G401 (cell line): ENCODE measurements around the gene RPP25L. TPM values are rescaled to one million over a fixed set of nuclear protein-coding genes. Genes with fewer than 3 reads are reported as not detected.

Experiments used
- DNase-seq: peaks from one replicate; pipeline ENCODE4 v3.0.0-alpha.2; 2015; ENCODE audit warnings: low spot score
- in situ Hi-C: cut with HindIII; loops from 2 replicates; pipeline ENCODE4 v1.10.0; 2016; ENCODE audit warnings: low sequenced_read_pairs, mixed read lengths
- total RNA-seq: library from RNA; depleted of rRNA; stranded (reverse); fragments of >200 nt; shearing (Covaris generic); gene quantifications from 2 replicates; pipeline ENCODE4 v1.2.3, GENCODE V29; 2014

The RPP25L gene
- total RNA-seq, 1 experiment from 2014 or later: 59.4 TPM

DNA sequence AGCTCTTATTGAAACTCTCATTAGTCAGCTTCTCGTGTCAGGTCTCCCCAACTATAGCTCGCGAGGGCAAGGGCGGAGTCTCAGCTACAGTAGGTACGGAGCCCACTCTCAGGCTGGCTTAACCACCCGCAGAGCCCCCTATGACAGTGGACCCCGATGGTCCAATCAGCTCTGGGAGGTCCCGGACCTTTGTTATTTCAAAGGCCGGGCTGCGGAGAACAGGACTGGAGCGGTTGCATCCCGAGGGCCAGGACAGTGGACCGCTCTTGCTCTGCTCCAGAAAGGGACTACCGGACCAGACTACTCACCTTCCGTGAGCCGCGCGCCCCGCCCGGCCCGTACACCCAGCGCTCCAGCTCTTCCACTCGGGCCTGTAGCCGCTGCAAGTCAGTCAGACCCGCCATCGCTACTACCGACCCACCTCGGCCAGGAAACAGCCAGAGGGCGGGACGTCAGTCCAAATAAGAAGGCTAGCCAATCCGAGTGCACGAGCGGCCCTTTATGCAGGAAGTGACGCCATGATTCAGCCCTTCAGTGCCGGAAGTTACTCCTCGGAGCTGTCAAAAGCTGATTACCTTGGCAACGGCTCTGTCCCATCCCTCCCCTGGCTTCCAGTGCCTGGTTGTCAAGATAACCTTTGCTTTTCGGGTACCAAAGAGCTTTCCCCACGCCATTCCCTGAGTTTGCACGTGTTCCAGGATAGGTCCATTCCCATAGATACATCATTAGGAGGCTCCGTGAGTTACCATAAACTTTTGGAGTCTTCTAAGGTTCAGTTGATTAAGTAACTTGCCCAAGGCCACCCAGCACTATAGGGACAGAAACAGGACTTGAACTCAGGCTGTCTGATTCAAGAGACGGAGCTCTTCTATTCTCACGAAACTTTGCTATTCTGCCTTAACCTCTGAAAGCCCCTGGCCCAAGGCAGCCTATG, 8.4 kb upstream of the RPP25L start, which contains the start of gene DCTN3:
TSS of gene DCTN3 (minus strand) at position 435 of the 934 bp plus-strand sequence. CDS start at position 404, 31 bp downstream.
- in situ Hi-C loops: no loop called here
- peak; percentile 99 for DNase-seq

DNA sequence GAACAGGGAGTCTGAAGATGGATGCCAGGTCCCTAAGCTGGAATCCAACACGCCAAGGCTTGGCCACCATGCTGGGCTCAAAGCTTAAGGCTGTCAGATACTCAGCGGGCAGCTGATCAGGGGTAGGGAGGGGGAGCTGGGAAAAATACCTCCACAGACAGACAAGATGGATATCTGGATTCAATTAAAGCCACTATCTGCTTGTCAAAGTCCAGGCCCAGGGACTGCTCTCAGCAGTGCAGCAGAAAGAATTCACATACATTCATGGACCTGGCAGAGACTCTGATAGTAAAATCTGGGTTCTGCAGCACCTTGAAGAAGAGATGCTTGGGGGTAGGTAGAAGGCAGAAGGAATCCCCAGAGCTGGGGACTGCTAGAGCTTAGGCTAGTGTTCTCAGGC, 3.2 kb upstream of the RPP25L start:
- no peak for DNase-seq
- in situ Hi-C loops: no loop called here

DNA sequence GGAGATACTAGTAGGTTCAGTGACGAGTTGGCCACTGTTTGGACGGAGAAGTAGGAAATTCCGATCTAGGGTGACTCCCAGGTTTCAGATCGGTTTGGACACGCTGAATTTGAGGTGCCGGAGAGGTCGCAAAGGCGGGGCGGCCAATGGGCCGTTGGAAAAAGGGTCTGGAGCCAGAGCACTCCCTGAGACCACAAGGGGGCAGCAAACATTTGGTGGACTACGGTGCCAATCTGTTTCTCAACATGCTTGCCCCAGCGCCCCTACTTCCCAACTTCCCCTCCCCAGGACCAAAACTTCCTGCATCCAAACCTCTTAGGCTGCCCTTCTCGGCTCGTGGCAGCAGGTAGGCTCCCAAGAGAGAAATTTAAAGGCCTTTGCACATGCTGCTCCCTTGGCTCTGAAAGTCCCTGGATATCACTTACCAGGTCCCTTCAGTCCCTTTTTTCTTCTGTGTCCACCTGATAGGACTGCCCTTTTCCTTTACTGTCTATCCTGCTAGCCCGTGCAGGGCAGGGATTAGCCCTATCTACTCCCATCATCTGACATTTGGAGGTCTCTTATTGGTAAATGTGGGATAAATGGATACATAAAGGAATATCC, 992 bp upstream of the RPP25L start:
- DNase-seq: peak; percentile 89
- in situ Hi-C loops: no loop called here

DNA sequence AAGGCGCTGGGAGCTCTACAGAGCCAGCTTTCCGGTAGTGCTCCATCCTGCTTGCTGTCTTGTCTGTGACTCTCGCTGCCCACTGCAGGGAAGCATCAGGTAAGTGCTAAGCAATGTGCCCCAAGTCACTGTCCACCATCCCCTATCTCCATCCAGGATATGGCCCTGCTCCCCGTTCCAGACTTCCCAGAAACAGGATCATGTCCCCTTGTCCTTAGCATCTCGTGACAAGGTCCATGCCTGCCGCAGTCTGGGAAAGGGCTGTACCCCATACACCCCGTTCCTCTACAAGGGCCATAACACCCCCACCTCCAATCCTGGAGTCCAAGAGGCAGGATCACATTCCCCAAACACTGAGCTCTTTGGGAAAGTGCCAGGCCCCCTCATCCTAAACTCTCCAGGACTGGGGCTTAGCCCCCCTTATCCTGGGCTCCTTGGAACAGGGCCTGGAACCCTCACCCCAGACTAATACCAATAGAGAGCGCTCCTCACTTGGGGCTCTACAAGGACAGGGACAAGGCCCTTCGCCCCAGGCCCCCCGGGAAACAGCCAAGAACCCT, 566 bp downstream of the RPP25L start:
- in situ Hi-C loops: no loop called here
- peak; percentile 74 for DNase-seq

DNA sequence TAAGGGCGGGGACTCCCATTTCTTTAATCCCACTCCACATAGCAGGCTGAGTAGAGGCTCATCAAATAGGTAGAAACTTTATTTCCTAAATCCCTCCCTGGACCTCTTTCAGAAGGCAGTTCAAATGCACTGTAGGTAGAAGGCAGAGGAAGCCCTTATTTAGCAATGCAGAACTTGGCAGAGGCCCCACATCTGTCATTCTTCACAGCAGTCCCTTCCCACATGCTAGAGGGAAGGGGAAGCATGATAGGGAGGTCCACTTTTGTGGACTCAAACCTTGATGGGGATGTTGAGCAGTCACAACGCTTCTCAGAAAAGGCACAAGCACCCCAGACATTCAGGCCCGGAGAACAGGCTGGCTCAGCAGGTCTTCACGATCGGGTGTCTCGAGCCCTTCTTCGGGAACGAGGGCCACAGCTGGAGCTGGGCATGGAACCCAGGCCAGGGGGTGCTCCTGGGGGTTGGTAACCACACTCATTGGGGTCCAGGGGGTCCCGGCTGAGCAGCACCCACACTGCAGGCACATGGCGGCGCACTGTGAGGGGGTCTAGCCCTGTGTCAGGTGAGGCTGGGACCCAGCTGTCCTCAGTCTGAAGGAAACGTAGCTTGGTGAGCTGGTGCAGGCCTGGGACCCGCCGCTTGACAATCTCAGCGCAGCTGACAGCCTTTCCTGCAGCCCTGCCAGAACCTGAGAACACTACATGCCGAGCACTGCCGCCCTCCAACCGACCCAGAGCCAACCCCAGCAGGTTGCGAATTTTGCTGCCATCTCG, 1.3 kb downstream of the RPP25L start:
- DNase-seq: peak; percentile 68
- in situ Hi-C loops: no loop called here

DNA sequence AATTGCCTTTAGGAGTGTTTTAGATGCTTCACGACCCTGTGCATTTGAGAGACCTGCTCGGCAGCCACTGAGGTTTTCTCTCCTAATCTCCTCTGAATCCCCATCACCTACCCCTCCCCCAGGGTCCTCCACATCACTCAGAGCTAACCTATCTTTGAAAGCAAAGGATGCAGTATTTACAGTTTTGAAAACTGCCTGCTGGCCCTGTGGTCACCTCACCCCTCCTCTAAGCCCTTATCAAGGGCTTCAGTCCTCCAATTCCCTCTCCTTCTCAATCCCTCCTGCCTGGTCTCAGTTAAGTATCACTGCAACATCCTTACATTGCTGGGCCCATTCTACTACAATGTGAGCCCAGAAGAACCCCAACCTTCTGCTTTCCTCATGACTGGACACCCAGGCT, 4.6 kb downstream of the RPP25L start:
- no peak for DNase-seq
- in situ Hi-C loops: no loop called here

DNA sequence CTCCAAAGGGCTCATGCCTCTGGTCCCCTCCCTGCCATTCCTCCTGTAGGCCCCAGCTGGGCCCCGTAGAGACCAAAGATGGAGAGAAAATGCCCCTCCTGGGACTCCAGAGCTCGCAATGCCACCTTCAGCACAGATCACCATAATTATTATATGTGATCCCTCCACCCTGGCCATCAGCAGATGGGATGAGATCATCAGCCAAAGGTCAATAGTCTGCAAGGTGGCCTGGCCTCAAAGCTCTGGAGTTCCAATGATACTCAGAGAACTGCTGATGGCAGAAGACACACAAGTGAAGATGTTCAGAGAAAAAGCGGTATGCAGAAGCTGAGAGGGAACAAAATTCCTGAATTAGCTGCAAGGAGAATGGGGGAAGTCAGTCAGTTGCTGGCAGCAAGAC, 5.0 kb downstream of the RPP25L start:
- in situ Hi-C loops: no loop called here
- no peak for DNase-seq

DNA sequence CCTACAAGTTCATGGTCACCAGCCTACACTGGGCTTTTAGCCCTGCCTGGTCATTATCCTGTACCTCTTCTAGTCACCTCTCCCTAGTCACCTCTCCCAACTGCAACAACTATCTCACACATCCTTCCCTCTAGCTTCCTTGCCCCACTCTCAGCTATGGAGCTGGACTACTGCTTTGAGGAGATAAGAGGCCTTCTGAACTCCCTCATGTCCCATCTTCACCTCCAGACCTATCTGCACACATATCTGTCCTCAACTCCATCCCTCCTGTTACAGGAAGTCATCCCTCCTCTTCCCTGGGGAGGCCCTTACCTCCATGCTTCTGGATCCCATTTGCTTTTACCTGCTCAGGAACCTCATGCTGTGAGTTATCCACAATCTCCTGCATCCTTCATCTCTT, 5.7 kb downstream of the RPP25L start:
- in situ Hi-C loops: no loop called here
- DNase-seq: no peak

DNA sequence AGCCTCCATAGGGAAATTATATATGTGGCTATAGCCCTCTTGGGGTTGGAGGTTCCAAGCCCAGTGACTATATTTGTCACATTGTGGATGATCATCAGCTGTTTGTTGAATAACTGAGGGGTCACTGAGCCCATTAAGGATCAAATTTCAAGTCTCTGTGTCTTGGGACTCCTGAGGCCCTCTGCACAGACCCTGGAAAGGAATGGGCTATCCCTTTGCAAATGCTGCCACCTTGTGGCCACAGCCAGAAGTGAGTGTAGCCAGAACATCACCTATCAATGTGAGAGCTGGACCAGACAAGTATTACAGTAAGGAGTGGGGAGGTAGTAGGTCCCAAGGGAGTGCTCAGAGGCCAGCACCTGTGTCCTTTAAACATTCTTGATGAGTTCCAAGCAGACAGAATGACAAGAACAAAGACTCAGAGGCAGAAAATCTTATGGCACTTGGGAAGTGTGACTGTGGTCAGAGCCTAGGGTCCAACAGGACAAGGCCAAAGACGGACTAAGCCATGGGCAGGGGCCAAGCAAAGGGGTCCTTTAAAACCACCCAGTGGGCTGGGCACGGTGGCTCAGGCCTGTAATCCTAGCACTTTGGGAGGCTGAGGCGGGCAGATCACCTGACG, 8.2 kb downstream of the RPP25L start:
- in situ Hi-C loops: no loop called here

DNA sequence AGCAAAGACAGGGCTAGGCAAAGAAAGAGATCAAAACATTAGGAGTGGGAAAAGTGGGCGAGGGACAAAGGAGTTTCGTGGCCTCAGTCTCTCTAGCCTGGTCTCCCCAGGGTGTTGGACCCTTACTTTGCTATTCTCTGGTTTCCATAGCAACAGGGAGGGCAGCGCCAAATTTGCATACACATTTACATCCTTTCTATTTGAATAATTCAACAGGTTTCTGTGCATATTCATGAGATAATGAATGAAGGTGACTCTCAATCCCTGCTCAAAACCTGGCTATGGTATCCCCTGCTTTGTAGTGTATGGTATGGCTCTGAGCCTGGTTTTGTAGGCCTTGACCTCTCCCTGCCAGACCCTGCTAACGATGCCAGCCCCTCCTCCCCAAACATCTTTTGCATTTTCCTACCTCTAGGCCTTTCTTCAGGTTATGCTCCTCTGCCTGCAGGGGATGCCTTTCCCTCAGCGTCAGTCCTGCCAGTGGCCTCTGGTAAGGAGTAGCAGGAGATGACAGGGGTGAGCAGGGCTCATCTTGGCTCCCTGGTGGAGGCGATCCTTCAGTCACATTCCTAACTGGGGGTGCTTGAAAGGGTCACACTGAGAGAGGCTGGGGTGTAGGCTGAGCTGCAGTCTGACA, 9.8 kb downstream of the RPP25L start:
- DNase-seq: no peak
- in situ Hi-C loops: no loop called here

More for the DNA sequence above, 8.2 kb downstream of the RPP25L start:
- peak; percentile 90 for DNase-seq

DNA sequence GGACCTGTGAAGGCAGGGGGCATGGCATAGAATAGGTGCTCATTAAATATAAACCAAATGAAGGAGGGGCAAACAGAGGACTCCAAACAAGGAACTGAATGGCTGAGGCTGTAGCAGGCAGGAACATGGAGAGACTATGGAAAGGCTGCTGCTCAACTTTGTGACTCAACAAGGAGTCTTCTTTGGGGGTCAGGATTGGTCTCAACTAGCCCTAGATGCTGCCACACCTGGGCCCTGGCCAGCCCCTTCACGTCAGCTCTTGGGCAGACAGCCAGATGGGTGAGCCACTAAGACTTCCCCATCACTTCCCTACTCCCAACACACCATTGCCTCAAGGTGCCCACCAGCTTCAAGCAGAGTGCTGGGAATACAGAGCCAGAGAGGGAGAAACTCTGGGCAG, 11.0 kb downstream of the RPP25L start:
- in situ Hi-C loops: no loop called here
- no peak for DNase-seq

DNA sequence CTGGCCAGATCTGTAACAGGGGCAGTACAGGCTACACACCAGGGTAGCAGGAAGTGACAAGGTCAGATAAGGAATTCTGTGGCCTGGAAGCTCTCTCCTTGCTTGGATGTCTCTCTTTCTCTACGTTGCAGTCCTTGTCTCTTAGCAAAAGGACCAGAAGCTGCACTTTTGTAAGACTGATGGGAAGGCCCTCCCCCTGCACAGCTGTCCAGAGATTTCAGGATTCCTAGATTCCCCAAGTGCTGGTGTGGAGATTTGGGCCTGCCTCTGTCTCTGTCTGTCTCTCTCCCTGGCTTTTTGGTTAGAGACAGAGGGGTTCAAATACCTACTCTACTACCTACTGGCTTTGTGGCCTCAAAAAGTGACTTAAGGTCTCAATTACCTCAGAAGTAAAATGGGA, 12.4 kb downstream of the RPP25L start:
- no peak for DNase-seq
- in situ Hi-C loops: no loop called here

DNA sequence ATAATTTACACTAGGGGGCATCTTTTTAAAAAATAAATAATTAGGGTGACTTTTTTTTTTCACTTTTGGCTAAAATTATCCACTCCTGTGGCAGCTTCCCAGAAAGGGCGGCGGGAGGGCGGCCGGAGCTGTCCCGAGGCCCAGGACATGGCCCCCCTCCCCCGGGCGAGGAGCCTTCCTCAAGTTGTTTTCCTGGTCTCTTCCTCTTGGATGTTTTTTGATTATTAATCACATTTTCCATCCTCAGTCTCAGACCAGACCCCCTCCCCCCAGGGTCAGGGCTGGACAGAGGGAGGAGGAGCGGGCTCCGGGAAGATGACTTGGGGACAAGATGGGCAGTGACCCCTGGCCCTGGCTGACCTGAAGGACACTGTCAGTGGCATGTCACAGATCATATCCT, 17.7 kb downstream of the RPP25L start:
- in situ Hi-C loops: no loop called here
- DNase-seq: no peak

DNA sequence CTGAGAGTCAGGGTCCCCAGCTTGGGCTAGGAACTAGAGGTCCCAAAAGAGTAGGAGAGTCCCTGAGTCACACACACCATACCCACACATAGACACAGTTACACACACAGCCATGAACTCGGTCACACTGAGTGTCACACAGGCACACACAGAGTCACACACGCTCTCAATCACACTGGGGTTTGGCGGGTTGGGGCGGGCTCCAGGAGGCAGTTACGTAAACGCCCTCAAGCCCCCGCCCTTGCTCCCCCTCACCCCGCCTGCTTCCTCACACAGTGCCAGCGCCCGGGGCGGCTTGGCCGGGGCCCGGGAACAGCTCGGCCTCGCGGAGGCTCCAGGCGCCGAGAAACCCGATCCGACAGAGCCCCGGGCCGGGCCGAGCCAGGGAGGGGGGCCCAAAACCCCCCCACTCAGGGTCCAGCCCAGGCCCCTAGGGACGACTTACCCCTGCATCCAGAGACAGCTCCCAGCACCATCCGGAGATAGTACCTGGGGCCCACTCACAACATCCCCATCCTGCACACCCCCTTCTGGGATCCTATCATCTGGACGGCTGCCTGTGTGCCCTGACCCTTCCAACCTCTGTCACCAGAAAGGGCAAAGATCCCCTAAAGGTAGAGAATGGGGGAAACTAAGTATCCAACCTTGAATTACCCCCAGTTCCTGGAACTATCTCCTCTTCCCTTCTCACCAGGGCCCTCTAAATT, 18.8 kb downstream of the RPP25L start:
- in situ Hi-C loops: no loop called here
- DNase-seq: peak; percentile 77

DNA sequence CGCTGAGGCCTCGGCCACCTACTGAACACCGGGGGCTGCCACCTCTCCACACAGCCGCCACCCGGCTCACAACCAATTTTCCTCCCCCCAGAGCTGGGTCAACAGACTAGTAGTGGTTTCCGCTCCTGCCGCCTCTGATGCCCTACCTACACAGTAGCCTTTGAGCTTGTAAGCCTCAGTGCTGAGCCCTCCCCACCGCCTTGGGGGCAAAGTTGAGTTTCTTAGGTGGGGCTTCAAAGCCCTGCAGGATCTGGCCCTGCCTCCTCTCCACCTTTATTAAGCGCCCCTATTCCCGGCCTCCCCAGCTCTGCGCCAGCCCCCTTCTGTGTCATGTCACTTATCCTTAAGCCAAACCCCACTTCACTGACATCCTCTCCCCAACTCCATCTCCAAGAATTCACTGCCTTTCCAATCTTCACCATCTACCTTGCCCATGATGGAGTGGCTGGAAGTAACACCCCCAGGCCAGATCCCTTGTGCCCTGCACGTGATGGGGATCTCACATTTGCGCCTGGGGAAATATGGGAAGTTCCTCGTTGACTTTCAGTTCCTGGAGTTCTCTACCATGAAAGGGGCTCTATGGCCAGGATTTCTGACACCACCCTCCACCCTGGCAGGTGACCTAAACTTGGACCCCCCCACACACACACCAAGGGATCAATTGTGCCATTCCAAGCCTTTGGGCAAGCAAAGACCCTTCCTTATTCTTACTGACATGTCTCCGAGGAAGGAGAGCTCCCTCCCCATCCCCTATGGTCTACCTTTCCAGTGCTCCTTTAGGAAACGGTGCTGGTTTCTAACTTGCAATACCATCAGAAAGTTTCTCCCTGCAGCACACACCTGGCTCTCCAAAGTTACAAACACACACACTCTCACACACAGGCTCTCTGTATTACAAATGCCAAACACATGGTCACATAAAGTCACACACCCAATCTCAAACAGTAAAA, 19.7 kb downstream of the RPP25L start:
- in situ Hi-C loops: no loop called here
- DNase-seq: no peak

DNA sequence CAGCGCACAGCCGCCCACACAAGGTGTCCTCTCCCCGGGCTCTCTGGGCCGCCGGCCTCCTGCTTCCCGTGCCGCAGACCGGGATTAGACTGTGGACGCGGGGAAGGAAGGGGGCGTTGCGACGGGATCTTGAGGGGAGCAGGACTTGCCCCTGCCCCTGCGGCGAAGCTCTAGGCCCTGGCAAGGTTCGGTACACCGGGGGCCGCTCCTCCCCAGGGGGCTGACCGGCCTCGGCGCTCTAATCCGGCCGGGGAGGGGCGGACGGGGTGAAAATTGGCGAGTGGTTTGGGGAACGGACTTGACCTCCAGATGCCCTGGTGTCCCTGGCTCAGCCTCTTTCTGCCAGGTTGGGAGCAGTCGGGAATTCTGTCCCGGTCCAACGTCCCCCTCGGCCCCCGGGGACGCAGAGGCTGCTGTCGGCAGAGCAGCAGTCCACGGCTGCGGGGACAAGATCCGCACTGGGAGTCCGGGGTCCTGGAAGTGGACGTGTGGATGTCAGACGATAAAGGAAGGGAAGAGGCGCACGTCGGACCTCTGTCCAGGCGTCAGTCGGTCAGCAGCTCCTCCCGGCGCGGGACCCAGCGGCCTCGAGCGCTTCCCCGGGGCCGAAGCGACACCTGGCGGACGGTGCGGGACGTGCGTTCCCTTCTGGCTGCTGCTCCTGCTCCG, 20.5 kb downstream of the RPP25L start:
- DNase-seq: peak; percentile 82
- in situ Hi-C loops: no loop called here
